BLaER1 (cell line): Measurements from ENCODE around the gene IPP.

Experiments used
- H3K27ac ChIP-seq: shearing (Covaris generic); formaldehyde crosslinking; 2 replicates; pipeline ENCODE4 v1.8.1; 2022
- H3K27me3 ChIP-seq: shearing (Covaris generic); formaldehyde crosslinking; 2 replicates; pipeline ENCODE4 v1.8.1; 2022
- H3K36me3 ChIP-seq: shearing (Covaris generic); formaldehyde crosslinking; 2 replicates; pipeline ENCODE4 v1.8.1; 2022
- H3K4me1 ChIP-seq: shearing (Covaris generic); formaldehyde crosslinking; 2 replicates; pipeline ENCODE4 v1.8.1; 2022
- H3K4me2 ChIP-seq: shearing (Covaris generic); formaldehyde crosslinking; 2 replicates; pipeline ENCODE4 v1.8.1; 2022
- H3K4me3 ChIP-seq: shearing (Covaris generic); formaldehyde crosslinking; 2 replicates; pipeline ENCODE4 v1.8.1; 2022
- H3K9ac ChIP-seq: shearing (Covaris generic); formaldehyde crosslinking; 2 replicates; pipeline ENCODE4 v1.8.1; 2022
- H3K9me3 ChIP-seq: shearing (Covaris generic); formaldehyde crosslinking; 2 replicates; pipeline ENCODE4 v1.8.1; 2022
- H4K20me1 ChIP-seq: shearing (Covaris generic); formaldehyde crosslinking; 2 replicates; pipeline ENCODE4 v1.8.1; 2022
- Cebpa-rat ChIP-seq: shearing (Covaris generic); IDR thresholded peaks from 2 replicates; pipeline ENCODE4 v1.8.1; 2022

Gene IPP

GRCh38 chr1:45750298-45751038 lies at the start of gene IPP:
Gene IPP, minus strand, starts transcription at chr1:45750653. Its CDS starts 4,242 bp downstream, at chr1:45746411.
- H3K4me3 ChIP-seq = peak within 1 kb of the TSS; percentile 66
- peak within 1 kb of the TSS; percentile 89 for H3K9ac ChIP-seq
- TF ChIP-seq Cebpa-rat = no peak
- peaks cover 15% of the 10 kb centered on the region for H3K4me1 ChIP-seq
- peaks cover 33% of the 10 kb centered on the region for H3K9me3 ChIP-seq
- H3K36me3 ChIP-seq = no peaks in the 10 kb centered on the region; the same call in 1 of the 2 replicates
- H3K27ac ChIP-seq = peak within 1 kb of the TSS; percentile 95
- H3K4me2 ChIP-seq = peak within 1 kb of the TSS; percentile 89
- H4K20me1 ChIP-seq = no peaks in the 10 kb centered on the region
- no peaks in the 10 kb centered on the region for H3K27me3 ChIP-seq

- H3K9me3 ChIP-seq = no peaks in the 10 kb centered on the region
- no peak overlapping the region for H3K9ac ChIP-seq
- no peak overlapping the region for H3K4me2 ChIP-seq
- no peaks in the 10 kb centered on the region for H4K20me1 ChIP-seq
- H3K27me3 ChIP-seq = no peaks in the 10 kb centered on the region
- TF ChIP-seq Cebpa-rat = no peak
- no peak overlapping the region for H3K27ac ChIP-seq
- no peak overlapping the region for H3K4me3 ChIP-seq
- peaks cover 28% of the 10 kb centered on the region for H3K4me1 ChIP-seq
- no peaks in the 10 kb centered on the region for H3K36me3 ChIP-seq
Observed at GRCh38 chr1:45796946-45797345, 46.5 kb upstream of the IPP start.

- no peak for TF ChIP-seq Cebpa-rat
- no peak overlapping the region for H3K4me3 ChIP-seq
Observed at GRCh38 chr1:45796381-45796780, 45.9 kb upstream of the IPP start.

GRCh38 chr1:45793942-45794604 lies 43.6 kb upstream of the IPP start:
- peak overlapping the region; percentile 61 for H3K9ac ChIP-seq
- peak overlapping the region; percentile 88 for H3K4me2 ChIP-seq
- H3K36me3 ChIP-seq = no peaks in the 10 kb centered on the region
- peak overlapping the region; percentile 60 for H3K4me3 ChIP-seq
- H3K9me3 ChIP-seq = no peaks in the 10 kb centered on the region
- TF ChIP-seq Cebpa-rat = no peak
- H4K20me1 ChIP-seq = no peaks in the 10 kb centered on the region
- H3K27me3 ChIP-seq = no peaks in the 10 kb centered on the region
- H3K4me1 ChIP-seq = peaks cover 29% of the 10 kb centered on the region
- H3K27ac ChIP-seq = peak overlapping the region; percentile 4; the same call in 1 of the 2 replicates

More at GRCh38 chr1:45796381-45796780, 45.9 kb upstream of the IPP start:
- no peak overlapping the region for H3K27ac ChIP-seq
- H3K36me3 ChIP-seq = no peaks in the 10 kb centered on the region
- peaks cover 28% of the 10 kb centered on the region for H3K4me1 ChIP-seq
- H4K20me1 ChIP-seq = no peaks in the 10 kb centered on the region
- no peak overlapping the region for H3K4me2 ChIP-seq
- H3K9ac ChIP-seq = no peak overlapping the region
- no peaks in the 10 kb centered on the region for H3K27me3 ChIP-seq
- no peaks in the 10 kb centered on the region for H3K9me3 ChIP-seq

- no peak overlapping the region for H3K4me3 ChIP-seq
- no peak overlapping the region for H3K27ac ChIP-seq
Observed at GRCh38 chr1:45792744-45793143, 42.3 kb upstream of the IPP start.

DNA sequence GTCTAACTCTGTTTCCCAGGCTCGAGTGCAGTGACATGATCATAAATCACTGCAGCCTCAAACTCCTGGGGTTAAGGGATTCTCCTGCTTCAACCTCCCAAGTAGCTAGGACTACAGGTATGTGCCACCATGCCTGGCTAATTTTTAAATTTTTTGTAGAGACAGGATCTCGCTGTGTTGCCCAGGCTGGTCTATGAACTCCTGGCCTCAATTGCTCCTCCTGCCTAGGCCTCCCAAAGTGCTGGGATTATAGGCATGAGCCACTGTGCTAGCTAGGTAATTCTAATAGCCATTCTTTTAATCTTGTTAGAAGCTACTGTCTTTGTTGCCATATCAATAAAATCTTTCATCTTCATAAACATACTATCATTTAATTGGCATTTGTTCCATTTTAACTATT lies 39.1 kb upstream of the IPP start:
- H3K4me2 ChIP-seq = no peak overlapping the region
- peaks cover 67% of the 10 kb centered on the region for H3K4me1 ChIP-seq
- H3K9ac ChIP-seq = no peak overlapping the region
- no peaks in the 10 kb centered on the region for H4K20me1 ChIP-seq
- H3K36me3 ChIP-seq = no peaks in the 10 kb centered on the region
- H3K4me3 ChIP-seq = no peak overlapping the region
- H3K9me3 ChIP-seq = no peaks in the 10 kb centered on the region
- TF ChIP-seq Cebpa-rat = no peak
- H3K27ac ChIP-seq = no peak overlapping the region
- H3K27me3 ChIP-seq = no peaks in the 10 kb centered on the region

More at GRCh38 chr1:45792744-45793143, 42.3 kb upstream of the IPP start:
- Histone ChIP-seq H3K9ac (no peak overlapping the region), H4K20me1 (no peaks in the 10 kb centered on the region), H3K36me3 (no peaks in the 10 kb centered on the region), H3K27me3 (no peaks in the 10 kb centered on the region), H3K9me3 (no peaks in the 10 kb centered on the region), H3K4me2 (peak overlapping the region; percentile 88), H3K4me1 (peaks cover 43% of the 10 kb centered on the region)
- TF ChIP-seq Cebpa-rat = no peak

DNA sequence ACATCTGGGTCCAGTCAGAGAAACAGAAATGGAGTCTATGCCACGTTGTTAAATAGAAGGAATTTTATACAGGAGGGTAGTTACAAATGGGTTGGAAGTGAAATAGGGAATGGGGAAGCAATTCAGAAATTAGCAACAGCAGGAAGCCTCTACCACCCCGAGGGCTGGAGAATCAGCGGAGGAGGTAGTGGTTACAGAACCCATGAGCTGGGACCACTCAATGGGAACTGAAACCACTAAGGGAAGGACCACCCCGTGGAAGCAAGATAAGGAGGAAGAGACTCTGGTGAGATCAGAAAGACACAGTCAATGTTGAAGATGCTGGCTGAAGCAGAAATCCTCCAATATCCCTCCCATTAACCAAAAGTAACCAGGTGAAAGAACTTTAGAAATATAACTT lies 37.5 kb upstream of the IPP start:
- Histone ChIP-seq H3K9ac (no peak overlapping the region), H4K20me1 (no peaks in the 10 kb centered on the region), H3K4me2 (peak overlapping the region; percentile 76), H3K27ac (no peak overlapping the region), H3K9me3 (no peaks in the 10 kb centered on the region), H3K4me3 (no peak overlapping the region), H3K36me3 (no peaks in the 10 kb centered on the region), H3K4me1 (peaks cover 51% of the 10 kb centered on the region), H3K27me3 (no peaks in the 10 kb centered on the region)
- no peak for TF ChIP-seq Cebpa-rat

DNA sequence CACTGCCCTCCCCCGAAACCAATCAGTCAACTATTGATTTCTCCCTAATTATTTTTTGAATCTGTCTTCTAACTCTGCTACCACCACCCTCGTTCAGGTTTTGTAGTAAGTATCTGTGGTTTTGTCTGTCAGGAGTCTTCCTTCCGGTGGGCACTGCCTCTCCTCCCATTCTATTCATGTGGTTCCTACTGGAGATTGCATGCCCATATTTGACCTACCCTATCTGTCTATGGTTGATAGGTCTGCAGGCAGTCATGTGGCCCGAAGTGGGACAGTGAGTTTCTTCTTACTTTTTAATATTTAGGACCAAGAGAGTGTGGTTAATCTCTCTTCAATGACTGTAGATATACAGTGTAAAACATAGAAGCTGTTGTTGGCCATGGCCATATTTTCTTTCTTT lies 35.1 kb upstream of the IPP start:
- Histone ChIP-seq H3K36me3 (no peaks in the 10 kb centered on the region), H4K20me1 (no peaks in the 10 kb centered on the region), H3K4me1 (peaks cover 47% of the 10 kb centered on the region), H3K27ac (no peak overlapping the region), H3K9ac (no peak overlapping the region), H3K4me3 (no peak overlapping the region), H3K4me2 (peak overlapping the region; percentile 78), H3K9me3 (no peaks in the 10 kb centered on the region), H3K27me3 (no peaks in the 10 kb centered on the region)
- TF ChIP-seq Cebpa-rat = no peak

DNA sequence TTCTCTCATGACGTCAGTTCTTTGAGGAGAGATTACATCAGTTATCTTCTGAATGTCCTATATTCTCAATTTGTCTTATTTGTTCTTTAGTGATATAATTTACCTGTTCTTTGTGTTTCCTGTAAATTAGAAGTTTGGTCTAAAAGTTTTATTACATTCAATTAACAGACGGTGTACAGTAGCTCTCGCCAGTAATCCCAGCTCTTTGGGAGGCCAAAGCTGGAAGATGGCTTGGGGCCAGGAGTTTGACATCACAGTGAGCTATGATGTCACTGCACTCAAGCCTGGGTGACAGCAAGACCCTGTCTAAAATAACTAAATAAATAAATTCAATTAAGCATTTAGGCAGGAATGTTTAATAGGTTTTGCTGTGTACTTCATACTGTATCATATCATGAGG lies 25.3 kb upstream of the IPP start:
- Histone ChIP-seq H3K9me3 (no peaks in the 10 kb centered on the region), H4K20me1 (no peaks in the 10 kb centered on the region), H3K4me3 (no peak overlapping the region), H3K4me2 (no peak overlapping the region), H3K27ac (no peak overlapping the region), H3K4me1 (no peaks in the 10 kb centered on the region), H3K36me3 (no peaks in the 10 kb centered on the region), H3K9ac (no peak overlapping the region), H3K27me3 (no peaks in the 10 kb centered on the region)
- TF ChIP-seq Cebpa-rat = no peak

DNA sequence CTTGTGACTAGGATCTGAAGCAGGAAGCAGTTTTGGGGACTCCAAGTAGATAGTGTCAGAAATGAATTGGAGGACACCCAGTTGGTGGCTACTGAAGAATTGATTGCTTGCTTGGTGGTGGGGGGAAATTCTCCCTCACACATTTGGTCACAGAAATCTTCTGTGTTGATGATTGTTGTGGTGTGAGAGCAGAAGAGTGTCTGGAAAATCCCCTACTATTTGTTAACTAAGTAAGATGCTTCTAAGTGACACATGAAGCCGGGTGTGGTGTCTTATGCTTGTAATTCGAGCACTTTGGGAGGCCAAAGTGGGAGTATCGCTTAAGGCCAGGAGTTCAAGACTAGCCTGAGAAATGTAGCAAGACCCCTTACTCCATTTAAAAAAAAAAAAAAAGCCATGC lies 22.5 kb upstream of the IPP start:
- Histone ChIP-seq H3K36me3 (no peaks in the 10 kb centered on the region), H3K9ac (no peak overlapping the region), H4K20me1 (no peaks in the 10 kb centered on the region), H3K4me1 (no peaks in the 10 kb centered on the region), H3K4me2 (no peak overlapping the region), H3K4me3 (no peak overlapping the region), H3K9me3 (no peaks in the 10 kb centered on the region), H3K27ac (no peak overlapping the region), H3K27me3 (no peaks in the 10 kb centered on the region)
- no peak for TF ChIP-seq Cebpa-rat
